Natural killer cell (primary cell): ENCODE results near the gene NIBAN1. TPM values are rescaled to one million over a fixed set of nuclear protein-coding genes. Genes with fewer than 3 reads are reported as not detected.
A peak's percentile ranks its signal among the peaks of the same experiment; 100 is the strongest.

Source experiments
- ATAC-seq, 3 donors: fragments of 150-1000 bp in 2 of 3; fragments of 200-7000 bp in 1 of 3; cut with Tn5 transposase; 1 replicate in 1 of 3; 2 replicates in 2 of 3; pipeline ENCODE4 v1.10.0; 2021; ENCODE audit warnings: mild to moderate bottlenecking in 2 of 3, moderate library complexity in 2 of 3
- DNase-seq, 2 donors: peaks; one replicate each; pipeline versions ENCODE4 v3.0.0 to v3.0.0-alpha.2; 2013 to 2021; ENCODE audit warnings: mixed read lengths in 1 of 2
- H3K27ac ChIP-seq: one replicate; pipeline ENCODE4 v1.5.1; 2013; ENCODE audit warnings: mild to moderate bottlenecking, low read length
- H3K27me3 ChIP-seq: one replicate; pipeline ENCODE4 v1.6.1; 2013; ENCODE audit warnings: low read length; ENCODE audit not compliant: control insufficient read depth, insufficient read depth
- H3K36me3 ChIP-seq: one replicate; pipeline ENCODE4 v1.6.1; 2013; ENCODE audit warnings: low read length; ENCODE audit not compliant: control insufficient read depth, insufficient read depth
- H3K4me1 ChIP-seq: one replicate; pipeline ENCODE4 v1.6.1; 2013; ENCODE audit warnings: low read length; ENCODE audit not compliant: control insufficient read depth, insufficient read depth
- H3K4me3 ChIP-seq: one replicate; pipeline ENCODE4 v1.5.1; 2013; ENCODE audit warnings: low read length
- H3K9me3 ChIP-seq: one replicate; pipeline ENCODE4 v1.6.1; 2013; ENCODE audit warnings: low read length; ENCODE audit not compliant: control insufficient read depth, insufficient read depth
- H3K27ac Mint-ChIP-seq, 2 donors: one replicate each; pipeline ENCODE4 v1.8.0; 2022; ENCODE audit warnings: mild to moderate bottlenecking in 2 of 2, mixed read lengths in 2 of 2, moderate library complexity in 1 of 2
- H3K27me3 Mint-ChIP-seq, 2 donors: one replicate each; pipeline ENCODE4 v1.8.0; 2022; ENCODE audit warnings: low read depth in 2 of 2, mixed read lengths in 2 of 2
- H3K36me3 Mint-ChIP-seq: one replicate; pipeline ENCODE4 v1.8.0; 2022; ENCODE audit warnings: mixed read lengths
- H3K4me1 Mint-ChIP-seq, 2 donors: one replicate each; pipeline ENCODE4 v1.8.0; 2022; ENCODE audit warnings: mixed read lengths in 2 of 2
- H3K4me3 Mint-ChIP-seq: one replicate; pipeline ENCODE4 v1.8.0; 2022; ENCODE audit warnings: mild to moderate bottlenecking, moderate library complexity, mixed read lengths
- H3K9me3 Mint-ChIP-seq, 2 donors: one replicate each; pipeline ENCODE4 v1.8.0; 2022; ENCODE audit warnings: mixed read lengths in 2 of 2
- CTCF ChIP-seq: fragments of 200-600 bp; IDR thresholded peaks from one replicate; pipeline ENCODE4 v1.8.0; 2022; ENCODE audit warnings: antibody characterized with exemption
- WGBS: methylation state at CpG from one replicate; pipeline ENCODE4 v1.1.7; 2013; ENCODE audit warnings: missing lambda C conversion rate; ENCODE audit not compliant: insufficient coverage; 5-methylcytosine and 5-hydroxymethylcytosine counted together
- intact Hi-C: fragments of 100-400 bp; cut with micrococcal nuclease; formaldehyde crosslinking; loops from one replicate; pipeline ENCODE4 v1.14.2; 2022
- total RNA-seq, 4 donors: library from RNA; stranded (reverse); fragments of 120-200 nt in 1 of 4; gene quantifications; one replicate each; pipeline versions ENCODE4 v1.2.3 to v1.2.4, GENCODE V29; 2013 to 2022

NIBAN1 gene
- total RNA-seq, 3 donors from 2014 or later (not counting 1 experiment from before 2014, with no cell fraction given) = 30.9 to 54.1 (median 31.0) TPM

GRCh38 chr1:184972315-184973055, 1.8 kb downstream of the NIBAN1 start:
- H3K27me3 Mint-ChIP-seq = no peaks in the 10 kb centered on the region
- ATAC-seq = no peak
- H3K4me1 Mint-ChIP-seq = peaks cover 43 to 58% of the 10 kb centered on the region in 2 donors
- peak overlapping the region; percentile 37 to 63 for H3K27ac Mint-ChIP-seq
- H3K9me3 ChIP-seq = no peaks in the 10 kb centered on the region
- H3K36me3 ChIP-seq = no peaks in the 10 kb centered on the region
- intact Hi-C loops = loop anchor here (1.0 to 5.0 kb wide), 4 partner anchors 105 to 345 kb away; partner anchors contain the start of genes IVNS1ABP, SWT1 and TRMT1L
- H3K9me3 Mint-ChIP-seq = no peaks in the 10 kb centered on the region
- DNase-seq = peak in 1 of 2 donors; percentile 17
- no peak for TF ChIP-seq CTCF
- 56% methylated on average over 3 of the region's 4 CpGs for WGBS
- peaks cover 25% of the 10 kb centered on the region for H3K4me1 ChIP-seq
- H3K4me3 Mint-ChIP-seq = peak overlapping the region; percentile 93
- H3K27me3 ChIP-seq = no peaks in the 10 kb centered on the region
- no peaks in the 10 kb centered on the region for H3K36me3 Mint-ChIP-seq
- peak overlapping the region; percentile 80 for H3K27ac ChIP-seq
- peak overlapping the region; percentile 64 for H3K4me3 ChIP-seq

GRCh38 chr1:184971522-184972265, 2.6 kb downstream of the NIBAN1 start:
- H3K4me3 Mint-ChIP-seq = no peak overlapping the region
- H3K4me3 ChIP-seq = no peak overlapping the region
- ATAC-seq (no peak), DNase-seq (no peak)
- H3K36me3 Mint-ChIP-seq = no peaks in the 10 kb centered on the region
- peak overlapping the region; percentile 37 to 63 for H3K27ac Mint-ChIP-seq
- H3K4me1 ChIP-seq = peaks cover 25% of the 10 kb centered on the region
- no peaks in the 10 kb centered on the region for H3K27me3 ChIP-seq
- H3K9me3 ChIP-seq = no peaks in the 10 kb centered on the region
- no peak for TF ChIP-seq CTCF
- no peaks in the 10 kb centered on the region for H3K9me3 Mint-ChIP-seq
- peaks cover 43 to 64% of the 10 kb centered on the region in 2 donors for H3K4me1 Mint-ChIP-seq
- no peak overlapping the region for H3K27ac ChIP-seq
- H3K36me3 ChIP-seq = no peaks in the 10 kb centered on the region
- intact Hi-C loops = loop anchor here (5.0 kb wide), 3 partner anchors 186 to 346 kb away; partner anchors contain the start of genes IVNS1ABP, SWT1 and TRMT1L
- H3K27me3 Mint-ChIP-seq = no peaks in the 10 kb centered on the region
- WGBS = 87% methylated on average over 8 of the region's 8 CpGs

- peak in 1 of 2 donors; percentile 47 for DNase-seq
- 54% methylated on average over 5 of the region's 5 CpGs for WGBS
- H3K9me3 ChIP-seq = no peaks in the 10 kb centered on the region
- Mint-ChIP-seq H3K4me3 (no peak overlapping the region), H3K36me3 (no peaks in the 10 kb centered on the region), H3K9me3 (no peaks in the 10 kb centered on the region), H3K27me3 (no peaks in the 10 kb centered on the region), H3K27ac (peak overlapping the region in 1 of 2 donors; percentile 50), H3K4me1 (peaks cover 34 to 61% of the 10 kb centered on the region in 2 donors)
- TF ChIP-seq CTCF = no peak
- H3K4me3 ChIP-seq = no peak overlapping the region
- intact Hi-C loops = loop anchor here (5.0 kb wide), 3 partner anchors 187 to 347 kb away; partner anchors contain the start of genes IVNS1ABP, SWT1 and TRMT1L
- peaks cover 25% of the 10 kb centered on the region for H3K4me1 ChIP-seq
- no peak for ATAC-seq
- no peaks in the 10 kb centered on the region for H3K27me3 ChIP-seq
- H3K36me3 ChIP-seq = no peaks in the 10 kb centered on the region
- peak overlapping the region; percentile 23 for H3K27ac ChIP-seq
These were observed 3.6 kb downstream of the NIBAN1 start for GRCh38 chr1:184970691-184971161.
